ENCODE data around the gene CYTL1. TPM values are rescaled to one million over a fixed set of nuclear protein-coding genes. Genes with fewer than 3 reads are reported as not detected.

CYTL1 gene
- total and polyA plus RNA-seq, 2 of the 13 experiments (the other 11 are each of a cell fraction or from before 2014, with no cell fraction given) = not detected

DNA sequence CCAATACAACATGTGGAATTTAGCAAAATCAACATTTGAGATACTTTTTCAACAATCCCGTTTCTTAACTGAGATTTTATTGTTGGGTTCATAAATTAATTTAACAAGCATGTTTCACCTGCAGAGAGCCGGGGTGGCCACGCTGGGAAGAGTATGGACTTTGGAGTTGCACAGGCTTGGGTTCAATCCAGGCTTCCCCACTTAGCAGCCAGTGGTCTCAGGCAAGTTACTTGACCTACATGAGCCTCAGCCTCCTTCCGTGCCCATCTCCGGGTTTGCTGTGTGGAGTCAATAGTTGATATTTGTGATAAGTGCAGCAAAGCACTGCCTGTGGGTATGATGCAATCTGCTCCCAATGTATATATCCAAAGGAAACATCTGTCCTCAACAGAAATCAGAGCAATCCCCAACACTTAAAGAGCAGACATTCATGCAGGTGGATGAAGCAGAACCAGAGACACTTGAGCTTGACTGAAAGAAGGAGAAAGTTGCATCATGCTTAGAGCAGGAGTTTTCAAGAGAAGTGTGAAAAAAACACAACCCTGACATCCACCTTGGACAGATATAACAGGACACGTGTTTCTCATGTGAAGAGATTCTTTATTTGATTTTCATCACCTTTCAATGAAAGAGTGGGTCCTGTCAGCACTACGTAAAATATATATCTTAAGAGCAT is 5.1 kb downstream of the CYTL1 start:
- no peaks in the 10 kb centered on the region for H3K79me2 ChIP-seq (ENCODE audit: insufficient read depth, low read length)
- CTCF ChIA-PET (ENCODE audit: low intra/inter-chr PET ratio, low total read pairs) = no interaction called here
- POLR2A ChIA-PET = no interaction called here
- H3K9ac ChIP-seq (ENCODE audit: insufficient read depth, low read depth, low read length) = no peak overlapping the region
- intact Hi-C loops (cut with micrococcal nuclease; ENCODE audit: unreplicated experiment) (no loop called here), in situ Hi-C loops (cut with HindIII; ENCODE audit: extremely low pct_ligation_motif_present, low pct_unique_long_range_greater_than_20kb) (no loop called here)
- no peaks in the 10 kb centered on the region for H4K20me1 ChIP-seq (ENCODE audit: insufficient read depth, low read length)
- no TSS peak for BruUV-seq (replicated peaks)
- DNase-seq (ENCODE audit: low spot score) (no peak), FAIRE-seq (no peak), ATAC-seq (no peak)
- H3K9me3 ChIP-seq (ENCODE audit: low read length) = no peaks in the 10 kb centered on the region
- H3K36me3 ChIP-seq (replicated peaks in 1 of 2; ENCODE audit: control insufficient read depth in 1 of 2, insufficient read depth in 2 of 2, low read length in 2 of 2) = no peaks in the 10 kb centered on the region
- H3K4me2 ChIP-seq (ENCODE audit: low read depth, low read length) = no peak overlapping the region
- 11% methylated on average over 7 of the region's 7 CpGs for WGBS (ENCODE audit: low lambda C conversion rate)
- H2AFZ ChIP-seq (ENCODE audit: low read length) = no peak overlapping the region
- H3K4me1 ChIP-seq (ENCODE audit: insufficient read depth, low read length) = no peaks in the 10 kb centered on the region; the same call in 1 of the 2 replicates
- H3K27ac ChIP-seq (ENCODE audit: extremely low read length, insufficient read depth, low read length) = no peak overlapping the region
- no peak overlapping the region for H3K4me3 ChIP-seq (replicated peaks in 1 of 3; ENCODE audit: insufficient read depth in 1 of 3, low read depth in 2 of 3, low read length in 3 of 3)
- no peak for TF ChIP-seq NFYC (CRISPR knock-in tag; IDR thresholded peaks at IDR 0.05)
- no peak for TF ChIP-seq PHF8 (CRISPR knock-in tag; IDR thresholded peaks at IDR 0.05)
- TF ChIP-seq POLR2G (IDR thresholded peaks at IDR 0.05; ENCODE audit: low read depth, low read length) = no peak
- no peak for TF ChIP-seq CHD2 (IDR thresholded peaks at IDR 0.05; ENCODE audit: low read depth, low read length)
- peak; percentile 37; the same call in 1 of the 2 replicates for TF ChIP-seq ATF7 (IDR thresholded peaks at IDR 0.05)
- TF ChIP-seq ATF7 (CRISPR knock-in tag; IDR thresholded peaks at IDR 0.05) = no peak
- no peak for TF ChIP-seq ZNF432 (CRISPR knock-in tag; IDR thresholded peaks at IDR 0.05; ENCODE audit: borderline replicate concordance)
- no peak for TF ChIP-seq THAP11 (CRISPR knock-in tag; IDR thresholded peaks at IDR 0.05)
- TF ChIP-seq CEBPB (IDR thresholded peaks at IDR 0.05; ENCODE audit: borderline replicate concordance, low read depth, low read length) = peak; percentile 57; the same call in 1 of the 2 replicates
- no peak for TF ChIP-seq ATAD3A (CRISPR knock-in tag; IDR thresholded peaks at IDR 0.05)
- H3K27me3 ChIP-seq (ENCODE audit: control insufficient read depth in 1 of 2, insufficient read depth in 2 of 2, low read length in 2 of 2) = peaks cover 1 to 35% of the 10 kb centered on the region in 2 experiments; a peak in 4 of 5 replicates

DNA sequence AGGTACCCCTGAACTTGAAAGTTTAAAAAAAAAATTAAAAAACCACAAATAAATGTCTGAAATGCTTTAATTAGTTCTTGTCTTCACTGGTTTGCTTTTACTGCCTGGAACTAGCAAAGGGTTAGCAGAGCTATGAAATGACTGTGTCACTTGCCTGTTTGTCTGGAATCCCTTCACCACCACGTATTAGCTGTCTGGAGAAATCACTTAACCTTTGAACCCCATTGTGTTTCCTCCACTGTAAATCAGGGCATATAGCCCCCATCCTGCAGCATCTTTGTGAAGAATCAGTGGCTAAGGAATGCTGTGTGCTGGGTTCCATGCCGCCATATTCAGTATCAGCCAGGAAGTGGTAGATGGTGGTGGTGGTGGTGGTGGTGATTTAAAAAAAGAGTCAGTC is 6.3 kb downstream of the CYTL1 start:
- Histone ChIP-seq H3K36me3 (replicated peaks in 1 of 2; ENCODE audit: control insufficient read depth in 1 of 2, insufficient read depth in 2 of 2, low read length in 2 of 2) (no peaks in the 10 kb centered on the region), H3K4me3 (replicated peaks in 1 of 3; ENCODE audit: insufficient read depth in 1 of 3, low read depth in 2 of 3, low read length in 3 of 3) (no peak overlapping the region), H3K4me2 (ENCODE audit: low read depth, low read length) (no peak overlapping the region), H2AFZ (ENCODE audit: low read length) (no peak overlapping the region), H4K20me1 (ENCODE audit: insufficient read depth, low read length) (no peaks in the 10 kb centered on the region), H3K9me3 (ENCODE audit: low read length) (no peaks in the 10 kb centered on the region), H3K27ac (ENCODE audit: extremely low read length, insufficient read depth, low read length) (no peak overlapping the region), H3K79me2 (ENCODE audit: insufficient read depth, low read length) (no peaks in the 10 kb centered on the region), H3K4me1 (ENCODE audit: insufficient read depth, low read length) (no peaks in the 10 kb centered on the region; the same call in 1 of the 2 replicates), H3K27me3 (ENCODE audit: control insufficient read depth in 1 of 2, insufficient read depth in 2 of 2, low read length in 2 of 2) (peaks cover 1 to 26% of the 10 kb centered on the region in 2 experiments; a peak in 2 of 5 replicates), H3K9ac (ENCODE audit: insufficient read depth, low read depth, low read length) (no peak overlapping the region)
- CTCF ChIA-PET (ENCODE audit: low intra/inter-chr PET ratio, low total read pairs) = no interaction called here
- BruUV-seq (replicated peaks) = no TSS peak
- ATAC-seq (no peak), FAIRE-seq (no peak), DNase-seq (ENCODE audit: low spot score) (no peak)
- TF ChIP-seq ZNF629 (CRISPR knock-in tag; conservative IDR thresholded peaks at IDR 0.05) (no peak), KLF9 (CRISPR knock-in tag; IDR thresholded peaks at IDR 0.05; ENCODE audit: low read depth) (no peak), FOXA1 (IDR thresholded peaks at IDR 0.05) (no peak), FOXA1 (CRISPR knock-in tag; IDR thresholded peaks at IDR 0.05) (no peak), TMF1 (CRISPR knock-in tag; IDR thresholded peaks at IDR 0.05; ENCODE audit: low read depth) (no peak), ZNF138 (CRISPR knock-in tag; IDR thresholded peaks at IDR 0.05; ENCODE audit: low read depth) (no peak), SNAPC2 (CRISPR knock-in tag; IDR thresholded peaks at IDR 0.05) (no peak), ZNF768 (CRISPR knock-in tag; IDR thresholded peaks at IDR 0.05) (no peak), PAX8 (CRISPR knock-in tag; IDR thresholded peaks at IDR 0.05; ENCODE audit: borderline replicate concordance) (no peak), ZNF788 (CRISPR knock-in tag; IDR thresholded peaks at IDR 0.05; ENCODE audit: borderline replicate concordance) (no peak), TEAD2 (CRISPR knock-in tag; IDR thresholded peaks at IDR 0.05) (no peak), HHEX (CRISPR knock-in tag; IDR thresholded peaks at IDR 0.05) (no peak), RBM22 (optimal IDR thresholded peaks at IDR 0.05; ENCODE audit: low read length) (no peak)
- WGBS (ENCODE audit: low lambda C conversion rate) = 20% methylated on average over 2 of the region's 2 CpGs
- POLR2A ChIA-PET = no interaction called here
- intact Hi-C loops (cut with micrococcal nuclease; ENCODE audit: unreplicated experiment) = no loop called here
- in situ Hi-C loops (cut with HindIII; ENCODE audit: extremely low pct_ligation_motif_present, low pct_unique_long_range_greater_than_20kb) = no loop called here
